BJ (cell line): ENCODE data around the gene KIRREL3. TPM values are rescaled to one million over a fixed set of nuclear protein-coding genes. Genes with fewer than 3 reads are reported as not detected.

ENCODE experiments used
- CTCF ChIA-PET: fragments of 350-600 bp; formaldehyde crosslinking; extraction: SDS; loops from one replicate; lab custom pipeline; 2021; ENCODE audit warnings: antibody characterized with exemption, inconsistent platforms; lab: Yijun Ruan, JAX
- POLR2A ChIA-PET: fragments of 300-600 bp; sonication (Branson Sonifier 250); formaldehyde crosslinking; extraction: SDS; loops from one replicate; lab custom pipeline; 2021; ENCODE audit warnings: antibody characterized with exemption; lab: Charles Lee
- DNase-seq: peaks from one replicate; pipeline ENCODE4 v3.0.0-alpha.2; 2011; ENCODE audit warnings: low read depth
- H3K27me3 ChIP-seq: 2 replicates; pipeline ENCODE4 v1.6.0; 2011; ENCODE audit warnings: low read length; ENCODE audit not compliant: control insufficient read depth, insufficient read depth
- H3K36me3 ChIP-seq: 2 replicates; pipeline ENCODE4 v1.5.1; 2011; ENCODE audit warnings: low read length; ENCODE audit not compliant: control insufficient read depth, insufficient read depth
- H3K4me3 ChIP-seq: 2 replicates; pipeline ENCODE4 v1.5.1; 2011; ENCODE audit warnings: low read depth, mild to moderate bottlenecking, control low read depth, low read length
- polyA plus RNA-seq: library from polyadenylated mRNA; depleted of rRNA; stranded (reverse); fragments of >200 nt; gene quantifications from 2 replicates; pipeline ENCODE4 v1.2.3, GENCODE V29; 2011
- TF ChIP-seq, protein P1 (sequence below): IDR thresholded peaks from 2 replicates; pipeline ENCODE4 v1.5.1; 2011; ENCODE audit warnings: low read depth, mild to moderate bottlenecking, control low read depth, inconsistent platforms, low read length, moderate library complexity; ENCODE audit not compliant: insufficient read depth

Gene KIRREL3
- polyA plus RNA-seq, 1 experiment = 19.6 TPM

DNA sequence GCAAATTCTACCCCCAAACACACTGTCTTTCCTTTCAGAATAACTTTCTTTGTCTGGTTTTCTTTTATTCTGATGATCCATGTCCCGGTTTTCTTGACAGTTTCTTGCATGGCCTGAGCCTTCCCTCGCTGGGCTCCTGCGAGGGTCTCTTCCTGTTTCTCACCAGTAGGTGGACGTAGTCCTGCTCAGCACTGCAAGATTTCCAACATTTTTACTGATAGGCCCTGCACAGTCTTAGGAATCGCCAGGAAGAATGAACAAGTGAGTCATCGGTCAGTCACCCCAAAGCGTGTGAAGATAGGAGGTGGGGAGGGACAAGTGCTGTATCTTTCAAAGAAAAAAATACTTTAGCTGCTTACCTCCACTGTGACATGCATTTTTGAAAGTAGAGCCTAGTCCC lies 16.9 kb upstream of the KIRREL3 start:
- ChIA-PET CTCF (interaction anchor here (0.7 to 1.5 kb wide), 5 partner anchors 10 to 140 kb away, joined by 3 to 6 read pairs (median 4); no protein-coding TSS in a partner anchor), POLR2A (no interaction called here)
- Histone ChIP-seq H3K27me3 (peaks cover 3% of the 10 kb centered on the region; the same call in 1 of the 2 replicates), H3K36me3 (no peaks in the 10 kb centered on the region), H3K4me3 (no peak overlapping the region)
- peak; percentile 49 for DNase-seq
- TF ChIP-seq, protein P1, sequence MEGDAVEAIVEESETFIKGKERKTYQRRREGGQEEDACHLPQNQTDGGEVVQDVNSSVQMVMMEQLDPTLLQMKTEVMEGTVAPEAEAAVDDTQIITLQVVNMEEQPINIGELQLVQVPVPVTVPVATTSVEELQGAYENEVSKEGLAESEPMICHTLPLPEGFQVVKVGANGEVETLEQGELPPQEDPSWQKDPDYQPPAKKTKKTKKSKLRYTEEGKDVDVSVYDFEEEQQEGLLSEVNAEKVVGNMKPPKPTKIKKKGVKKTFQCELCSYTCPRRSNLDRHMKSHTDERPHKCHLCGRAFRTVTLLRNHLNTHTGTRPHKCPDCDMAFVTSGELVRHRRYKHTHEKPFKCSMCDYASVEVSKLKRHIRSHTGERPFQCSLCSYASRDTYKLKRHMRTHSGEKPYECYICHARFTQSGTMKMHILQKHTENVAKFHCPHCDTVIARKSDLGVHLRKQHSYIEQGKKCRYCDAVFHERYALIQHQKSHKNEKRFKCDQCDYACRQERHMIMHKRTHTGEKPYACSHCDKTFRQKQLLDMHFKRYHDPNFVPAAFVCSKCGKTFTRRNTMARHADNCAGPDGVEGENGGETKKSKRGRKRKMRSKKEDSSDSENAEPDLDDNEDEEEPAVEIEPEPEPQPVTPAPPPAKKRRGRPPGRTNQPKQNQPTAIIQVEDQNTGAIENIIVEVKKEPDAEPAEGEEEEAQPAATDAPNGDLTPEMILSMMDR = peak; percentile 80

DNA sequence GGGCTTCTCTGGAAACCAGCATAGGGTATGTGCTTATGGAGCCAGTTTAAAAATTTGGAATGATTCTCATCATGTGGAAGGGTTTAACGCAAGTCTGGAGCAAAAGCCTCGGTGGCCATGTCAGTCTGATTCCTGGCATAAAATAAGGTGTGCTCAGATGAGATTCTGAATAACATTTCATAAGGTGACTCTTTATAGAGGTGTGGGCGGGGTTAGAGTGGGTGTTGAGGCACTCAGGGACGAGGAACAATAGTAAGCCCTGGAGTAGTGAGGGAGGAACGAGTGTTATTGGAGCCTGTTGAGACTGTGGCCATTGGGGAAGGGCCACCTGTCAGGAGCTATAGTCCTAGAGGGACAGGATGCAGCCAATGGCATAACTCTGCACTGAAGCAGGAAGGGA lies 13.0 kb upstream of the KIRREL3 start:
- Histone ChIP-seq H3K4me3 (no peak overlapping the region), H3K27me3 (peaks cover 3% of the 10 kb centered on the region), H3K36me3 (no peaks in the 10 kb centered on the region)
- POLR2A ChIA-PET = no interaction called here
- CTCF ChIA-PET = interaction anchor here (0.9 kb wide), 1 partner anchor 11 kb away, joined by 3 read pairs; no protein-coding TSS in a partner anchor
- TF ChIP-seq, protein P1 = no peak
- no peak for DNase-seq

DNA sequence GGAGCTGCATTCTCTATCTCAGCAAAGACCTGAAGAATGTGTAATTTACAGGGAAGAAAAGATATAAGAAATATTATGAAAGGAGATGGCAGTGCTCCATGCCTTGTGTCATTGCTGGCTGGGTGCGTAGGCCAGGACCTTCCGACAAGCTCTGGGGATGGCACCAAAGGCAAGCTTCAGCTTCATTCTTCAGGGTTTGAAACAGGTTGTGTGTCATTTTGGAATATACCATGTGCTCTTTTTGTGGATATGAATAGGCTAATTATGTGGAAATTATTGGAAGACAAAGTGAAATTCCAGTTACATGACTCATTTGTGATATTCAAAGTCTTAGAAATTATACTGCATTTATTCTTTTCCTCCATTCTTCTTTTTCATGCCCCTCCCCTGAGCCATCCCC lies 5.7 kb upstream of the KIRREL3 start:
- ChIA-PET POLR2A (no interaction called here), CTCF (interaction anchor here (1.2 kb wide), 1 partner anchor 10 kb away, joined by 5 read pairs; no protein-coding TSS in a partner anchor)

DNA sequence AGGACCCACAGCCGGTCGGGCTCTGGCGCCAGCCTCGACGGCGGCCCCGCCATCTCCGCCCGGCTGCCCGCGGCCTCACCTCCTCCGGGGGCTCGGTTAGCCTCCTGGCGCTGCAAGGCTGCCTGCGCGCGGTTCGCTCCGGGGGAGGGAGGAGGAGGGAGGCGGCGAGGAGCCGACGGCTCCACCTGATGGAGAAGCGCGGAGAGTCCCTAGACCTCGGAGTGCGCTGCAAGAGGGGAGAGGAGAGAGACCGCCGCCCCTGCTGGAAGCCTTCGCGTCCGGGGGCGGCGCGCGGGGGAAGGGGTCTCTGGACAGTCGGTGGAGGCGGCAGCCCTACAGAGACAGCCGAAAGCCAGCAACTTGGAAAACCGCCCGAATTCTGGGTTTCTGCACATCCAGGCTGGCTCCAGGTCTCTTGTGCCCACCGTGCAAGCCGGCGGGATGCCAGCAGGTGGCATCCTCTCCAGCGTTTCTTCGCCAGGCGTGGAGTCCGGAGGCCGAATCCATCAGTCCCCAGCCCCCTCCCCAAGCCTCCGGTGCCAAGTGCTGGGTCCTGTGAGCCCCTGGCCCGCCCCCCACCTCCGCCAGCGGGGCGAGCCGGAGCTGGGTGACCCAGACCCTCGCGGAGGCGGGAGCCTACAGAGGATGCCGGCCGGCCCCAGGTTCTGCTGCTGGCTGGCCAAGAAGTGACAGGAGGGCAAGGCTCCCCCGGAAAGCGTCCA lies 2.9 kb upstream of the KIRREL3 start:
- CTCF ChIA-PET = interaction anchor here (0.6 to 1.6 kb wide), 8 partner anchors 10 to 523 kb away, joined by 3 to 5 read pairs (median 4); no protein-coding TSS in a partner anchor

More for the DNA sequence above, 5.7 kb upstream of the KIRREL3 start:
- Histone ChIP-seq H3K36me3 (no peaks in the 10 kb centered on the region), H3K4me3 (no peak overlapping the region), H3K27me3 (no peaks in the 10 kb centered on the region; the same call in 1 of the 2 replicates)
- no peak for DNase-seq
- TF ChIP-seq, protein P1 = no peak

More for the DNA sequence above, 2.9 kb upstream of the KIRREL3 start:
- peak overlapping the region; percentile 48 for H3K4me3 ChIP-seq
- POLR2A ChIA-PET = interaction anchor here (0.7 kb wide), 1 partner anchor 39 kb away, joined by 13 read pairs; no protein-coding TSS in a partner anchor
- TF ChIP-seq, protein P1 = peak; percentile 56
- H3K36me3 ChIP-seq = no peaks in the 10 kb centered on the region
- H3K27me3 ChIP-seq = no peaks in the 10 kb centered on the region
- no peak for DNase-seq
